T-helper 1 cell treated with Interleukin-12 subunit alpha and Interleukin-12 subunit beta and Interleukin-4 antibody, amounts not matched to agents 30 μg/mL and 1 μg/mL, for 36 hours (primary cell): ENCODE measurements around the gene COX14.

Experiments used
- H3K27ac Mint-ChIP-seq: one replicate; pipeline ENCODE4 v1.8.0; 2021; ENCODE audit warnings: mild to moderate bottlenecking, mixed read lengths
- H3K27me3 Mint-ChIP-seq: one replicate; pipeline ENCODE4 v1.8.0; 2021; ENCODE audit warnings: low read depth, mixed read lengths
- H3K36me3 Mint-ChIP-seq: one replicate; pipeline ENCODE4 v1.8.0; 2021; ENCODE audit warnings: low read depth, mixed read lengths
- H3K4me1 Mint-ChIP-seq: one replicate; pipeline ENCODE4 v1.8.0; 2021; ENCODE audit warnings: low read depth, mixed read lengths
- H3K4me3 Mint-ChIP-seq: one replicate; pipeline ENCODE4 v1.8.0; 2021; ENCODE audit warnings: mild to moderate bottlenecking, moderate library complexity, mixed read lengths
- H3K9me3 Mint-ChIP-seq: one replicate; pipeline ENCODE4 v1.8.0; 2021; ENCODE audit warnings: mixed read lengths

The COX14 gene

DNA sequence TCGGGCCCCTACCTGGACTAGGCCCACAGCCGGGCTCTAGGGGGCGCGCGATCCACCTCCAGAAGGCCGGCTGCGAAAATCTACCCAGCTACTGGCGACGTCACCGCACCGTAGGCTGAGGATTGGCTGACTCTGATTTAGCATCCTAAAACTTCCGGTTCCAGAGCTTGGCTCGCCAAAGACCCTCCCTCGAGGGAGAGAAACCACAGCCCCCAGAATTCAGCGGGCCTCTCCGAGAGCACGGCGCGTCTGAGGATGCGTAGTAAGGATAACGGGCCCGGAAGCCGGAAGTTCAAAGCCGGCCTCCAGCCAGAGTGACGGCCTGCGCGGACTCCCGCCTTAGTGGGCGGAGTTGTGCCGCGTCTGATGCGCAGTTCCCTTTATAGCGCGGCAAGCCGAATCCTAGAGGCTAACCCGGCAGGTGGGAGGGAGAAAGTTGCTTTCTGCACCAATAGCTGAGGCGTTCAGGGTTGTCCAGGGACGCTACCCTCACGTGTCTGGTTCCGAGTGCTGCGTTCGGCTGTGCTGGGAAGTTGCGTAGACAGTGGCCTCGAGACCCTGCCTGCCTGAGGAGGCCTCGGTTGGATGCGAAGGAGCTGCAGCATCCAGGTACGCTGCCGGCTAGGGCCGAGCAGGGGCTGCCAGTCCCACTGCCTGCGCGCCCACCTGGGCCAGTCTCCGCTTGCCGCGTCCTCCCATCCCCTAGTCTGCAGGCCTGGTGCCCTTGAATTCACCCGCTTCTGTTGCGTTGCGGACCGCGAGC is at the start of gene COX14:
COX14 (plus strand) TSS at position 544 of the 763 bp plus-strand sequence. CDS start 7,808 bp downstream, outside the sequence.
- peak within 1 kb of the TSS; percentile 100 for H3K27ac Mint-ChIP-seq
- no peaks in the 10 kb centered on the region for H3K27me3 Mint-ChIP-seq
- H3K36me3 Mint-ChIP-seq: peaks cover 13% of the 10 kb centered on the region
- H3K9me3 Mint-ChIP-seq: no peaks in the 10 kb centered on the region
- H3K4me3 Mint-ChIP-seq: peak within 1 kb of the TSS; percentile 100
- H3K4me1 Mint-ChIP-seq: peaks cover 28% of the 10 kb centered on the region

- Mint-ChIP-seq H3K4me3 (no peak overlapping the region), H3K27me3 (peaks cover 26% of the 10 kb centered on the region), H3K9me3 (no peaks in the 10 kb centered on the region), H3K4me1 (peaks cover 16% of the 10 kb centered on the region), H3K27ac (no peak overlapping the region), H3K36me3 (no peaks in the 10 kb centered on the region)
Measured at GRCh38 chr12:50062728-50063460, 49.1 kb upstream of the COX14 start.

GRCh38 chr12:50065726-50066310 is 46.2 kb upstream of the COX14 start:
- Mint-ChIP-seq H3K9me3 (no peaks in the 10 kb centered on the region), H3K4me3 (no peak overlapping the region), H3K27ac (no peak overlapping the region), H3K36me3 (no peaks in the 10 kb centered on the region), H3K4me1 (peaks cover 10% of the 10 kb centered on the region), H3K27me3 (peaks cover 8% of the 10 kb centered on the region)

GRCh38 chr12:50066402-50066801 is 45.6 kb upstream of the COX14 start:
- H3K27ac Mint-ChIP-seq: no peak overlapping the region
- H3K4me1 Mint-ChIP-seq: peaks cover 8% of the 10 kb centered on the region
- H3K9me3 Mint-ChIP-seq: no peaks in the 10 kb centered on the region
- no peak overlapping the region for H3K4me3 Mint-ChIP-seq
- H3K27me3 Mint-ChIP-seq: peaks cover 8% of the 10 kb centered on the region
- H3K36me3 Mint-ChIP-seq: no peaks in the 10 kb centered on the region

GRCh38 chr12:50069069-50069468 is 43.0 kb upstream of the COX14 start:
- Mint-ChIP-seq H3K27me3 (no peaks in the 10 kb centered on the region), H3K4me3 (no peak overlapping the region), H3K27ac (no peak overlapping the region), H3K36me3 (no peaks in the 10 kb centered on the region), H3K9me3 (no peaks in the 10 kb centered on the region), H3K4me1 (peaks cover 7% of the 10 kb centered on the region)

- H3K27ac Mint-ChIP-seq: no peak overlapping the region
Measured at GRCh38 chr12:50069539-50069938, 42.5 kb upstream of the COX14 start.

DNA sequence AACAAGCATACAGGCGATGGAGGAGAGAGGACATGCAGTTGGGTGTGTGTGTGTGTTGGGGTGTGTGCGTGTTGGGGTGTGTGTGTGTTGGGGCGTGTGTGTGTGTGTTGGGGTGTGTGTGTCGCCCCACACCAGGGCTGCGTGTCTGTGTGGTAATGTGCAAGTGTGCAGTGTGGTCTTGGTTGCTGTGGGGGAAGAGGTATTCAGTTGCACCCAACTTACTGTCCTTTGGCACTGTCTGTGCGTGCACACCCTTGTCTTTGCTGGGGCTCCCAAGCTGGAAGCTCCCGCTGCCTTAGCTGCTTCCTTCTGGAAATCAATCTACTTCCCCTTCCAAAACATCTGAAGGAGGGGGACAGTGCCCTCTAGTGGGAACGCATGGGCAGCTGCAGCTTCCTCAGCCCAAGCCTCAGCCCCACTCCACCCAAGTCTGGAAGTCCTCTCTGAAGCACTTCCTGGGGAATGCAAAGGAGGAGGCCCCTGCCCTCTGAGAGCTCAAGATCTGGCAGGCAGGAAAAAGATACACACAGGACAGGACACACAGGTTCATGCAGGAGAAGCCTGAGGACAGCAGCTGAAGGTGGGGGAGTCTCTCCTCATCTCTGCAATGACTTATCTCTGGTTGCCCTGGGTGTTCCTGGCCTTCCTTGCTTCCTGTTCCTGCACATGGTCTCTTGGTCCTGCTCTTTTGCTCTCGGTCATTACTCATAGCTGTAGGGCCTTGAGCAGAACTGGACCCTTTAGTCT is 41.5 kb upstream of the COX14 start:
- Mint-ChIP-seq H3K4me1 (peaks cover 7% of the 10 kb centered on the region), H3K4me3 (no peak overlapping the region), H3K9me3 (no peaks in the 10 kb centered on the region), H3K27me3 (no peaks in the 10 kb centered on the region), H3K27ac (no peak overlapping the region), H3K36me3 (no peaks in the 10 kb centered on the region)

More at GRCh38 chr12:50069539-50069938, 42.5 kb upstream of the COX14 start:
- Mint-ChIP-seq H3K36me3 (no peaks in the 10 kb centered on the region), H3K4me1 (peaks cover 7% of the 10 kb centered on the region), H3K27me3 (no peaks in the 10 kb centered on the region), H3K4me3 (no peak overlapping the region), H3K9me3 (no peaks in the 10 kb centered on the region)

DNA sequence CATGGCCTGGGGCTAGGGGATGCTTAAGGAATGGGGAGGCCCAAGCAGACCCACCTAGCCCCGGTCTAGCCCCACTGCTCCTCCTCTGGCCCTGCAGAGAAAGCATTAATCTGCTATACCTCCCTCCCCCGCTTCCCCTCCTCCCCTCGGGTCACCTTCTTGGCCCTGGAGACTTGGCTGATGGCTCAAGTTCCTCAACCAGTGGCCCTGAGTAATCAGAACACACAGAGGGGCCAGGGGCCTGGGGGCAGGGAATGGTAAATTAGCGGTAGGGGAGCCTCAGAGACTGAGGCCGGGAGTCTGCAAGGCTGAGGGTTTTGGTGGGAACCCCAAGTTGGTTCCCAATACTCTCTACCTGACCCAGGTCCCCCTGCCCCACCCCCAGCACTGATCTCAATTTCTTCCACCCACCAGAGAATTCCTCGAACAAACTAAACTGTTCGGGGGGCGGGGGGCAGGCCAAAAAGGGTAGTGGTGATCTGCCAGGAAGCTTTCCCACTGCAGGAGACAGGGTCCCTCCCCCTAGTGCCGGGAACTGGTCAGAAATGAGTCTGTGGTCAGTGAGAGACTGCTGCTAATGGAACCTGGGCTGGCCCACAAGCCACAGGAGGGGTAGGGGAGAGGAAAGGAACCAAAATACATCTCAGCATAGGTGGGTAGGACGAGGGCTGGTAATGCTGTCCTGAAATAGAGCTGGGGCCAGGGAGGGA is 39.7 kb upstream of the COX14 start:
- Mint-ChIP-seq H3K27me3 (no peaks in the 10 kb centered on the region), H3K27ac (no peak overlapping the region), H3K9me3 (no peaks in the 10 kb centered on the region), H3K4me1 (peaks cover 7% of the 10 kb centered on the region), H3K4me3 (no peak overlapping the region), H3K36me3 (no peaks in the 10 kb centered on the region)

GRCh38 chr12:50073206-50073605 is 38.8 kb upstream of the COX14 start:
- no peak overlapping the region for H3K27ac Mint-ChIP-seq
- H3K4me3 Mint-ChIP-seq: no peak overlapping the region
- no peaks in the 10 kb centered on the region for H3K9me3 Mint-ChIP-seq
- peaks cover 7% of the 10 kb centered on the region for H3K4me1 Mint-ChIP-seq
- H3K27me3 Mint-ChIP-seq: no peaks in the 10 kb centered on the region
- no peaks in the 10 kb centered on the region for H3K36me3 Mint-ChIP-seq

DNA sequence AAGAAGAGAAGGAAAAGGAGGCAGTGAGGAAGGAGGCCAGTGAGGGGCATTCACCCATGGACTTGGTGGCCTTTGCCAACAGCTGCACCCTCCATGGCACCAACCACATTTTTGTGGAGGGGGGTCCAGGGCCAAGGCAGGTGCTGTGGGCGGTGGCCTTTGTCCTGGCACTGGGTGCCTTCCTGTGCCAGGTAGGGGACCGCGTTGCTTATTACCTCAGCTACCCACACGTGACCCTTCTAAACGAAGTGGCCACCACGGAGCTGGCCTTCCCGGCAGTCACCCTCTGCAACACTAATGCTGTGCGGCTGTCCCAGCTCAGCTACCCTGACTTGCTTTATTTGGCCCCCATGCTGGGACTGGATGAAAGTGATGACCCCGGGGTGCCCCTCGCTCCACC is 38.3 kb upstream of the COX14 start:
- H3K4me3 Mint-ChIP-seq: no peak overlapping the region
- H3K27me3 Mint-ChIP-seq: no peaks in the 10 kb centered on the region
- H3K27ac Mint-ChIP-seq: no peak overlapping the region
- no peaks in the 10 kb centered on the region for H3K36me3 Mint-ChIP-seq
- no peaks in the 10 kb centered on the region for H3K9me3 Mint-ChIP-seq
- H3K4me1 Mint-ChIP-seq: peaks cover 7% of the 10 kb centered on the region

GRCh38 chr12:50074936-50075807 is 36.9 kb upstream of the COX14 start:
- Mint-ChIP-seq H3K27me3 (no peaks in the 10 kb centered on the region), H3K4me1 (peaks cover 5% of the 10 kb centered on the region), H3K36me3 (no peaks in the 10 kb centered on the region), H3K9me3 (no peaks in the 10 kb centered on the region), H3K27ac (no peak overlapping the region), H3K4me3 (no peak overlapping the region)

GRCh38 chr12:50075808-50076170 is 36.2 kb upstream of the COX14 start:
- Mint-ChIP-seq H3K4me3 (no peak overlapping the region), H3K27me3 (no peaks in the 10 kb centered on the region), H3K27ac (no peak overlapping the region), H3K9me3 (no peaks in the 10 kb centered on the region), H3K4me1 (no peaks in the 10 kb centered on the region), H3K36me3 (no peaks in the 10 kb centered on the region)

DNA sequence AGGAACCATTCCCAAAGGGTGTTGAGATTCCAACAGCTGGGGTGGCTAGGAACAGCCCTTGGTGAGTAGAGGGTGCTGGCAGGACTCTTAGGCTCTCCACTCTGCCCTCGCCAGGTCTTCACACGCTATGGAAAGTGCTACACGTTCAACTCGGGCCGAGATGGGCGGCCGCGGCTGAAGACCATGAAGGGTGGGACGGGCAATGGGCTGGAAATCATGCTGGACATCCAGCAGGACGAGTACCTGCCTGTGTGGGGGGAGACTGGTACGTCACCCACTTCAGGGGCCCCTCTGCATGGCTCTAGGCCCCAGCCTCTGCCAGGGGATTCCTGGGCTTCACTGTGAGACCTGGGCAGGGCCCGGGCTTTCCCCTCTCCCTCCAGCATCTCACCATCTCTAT is 34.9 kb upstream of the COX14 start:
- Mint-ChIP-seq H3K4me3 (no peak overlapping the region), H3K27ac (no peak overlapping the region), H3K36me3 (no peaks in the 10 kb centered on the region), H3K9me3 (no peaks in the 10 kb centered on the region), H3K27me3 (no peaks in the 10 kb centered on the region), H3K4me1 (no peaks in the 10 kb centered on the region)
